Fibroblast of the aortic adventitia (primary cell): ENCODE data around the gene PTDSS2. TPM values are rescaled to one million over a fixed set of nuclear protein-coding genes. Genes with fewer than 3 reads are reported as not detected.

Source experiments
- DNase-seq: peaks from one replicate; pipeline ENCODE4 v3.0.0-alpha.2; 2010; ENCODE audit warnings: low read depth
- H3K4me3 ChIP-seq: 2 replicates; pipeline ENCODE4 v1.5.1; 2011; ENCODE audit warnings: low read depth, mild to moderate bottlenecking, control low read depth, low read length, moderate library complexity
- CTCF ChIP-seq: IDR thresholded peaks from 2 replicates; pipeline ENCODE4 v1.5.1; 2011; ENCODE audit warnings: mild to moderate bottlenecking, low read length, control low read depth, inconsistent platforms; ENCODE audit not compliant: insufficient read depth
- total RNA-seq: library from RNA; depleted of rRNA; stranded (reverse); fragments of >200 nt; gene quantifications from 2 replicates; pipeline ENCODE4 v1.2.3, GENCODE V29; 2012; ENCODE audit warnings: low replicate concordance

Gene PTDSS2
- total RNA-seq, 1 donor: 28.7 TPM

GRCh38 chr11:526192-526591 lies 76.1 kb downstream of the PTDSS2 start:
- TF ChIP-seq CTCF: no peak
- DNase-seq: no peak
- H3K4me3 ChIP-seq: no peak overlapping the region

GRCh38 chr11:528166-528814 lies 78.2 kb downstream of the PTDSS2 start:
- DNase-seq: no peak
- no peak overlapping the region for H3K4me3 ChIP-seq
- TF ChIP-seq CTCF: no peak

GRCh38 chr11:528815-529727 lies 79.0 kb downstream of the PTDSS2 start:
- no peak for TF ChIP-seq CTCF
- no peak for DNase-seq
- H3K4me3 ChIP-seq: no peak overlapping the region

GRCh38 chr11:529728-530411 lies 79.8 kb downstream of the PTDSS2 start:
- no peak for TF ChIP-seq CTCF

GRCh38 chr11:530960-531831 lies 81.1 kb downstream of the PTDSS2 start:
- H3K4me3 ChIP-seq: no peak overlapping the region
- no peak for TF ChIP-seq CTCF
- no peak for DNase-seq

More at GRCh38 chr11:529728-530411, 79.8 kb downstream of the PTDSS2 start:
- H3K4me3 ChIP-seq: no peak overlapping the region
- no peak for DNase-seq
